Stimulated activated CD8-positive, alpha-beta memory T cell treated with anti-CD3 and anti-CD28 coated beads, Interleukin-12 subunit alpha, Interleukin-12 subunit beta, amount 100 ng/mL, for 24 hours (primary cell): ENCODE results near the gene RAD50.
"Not testable (repeated sequence)": the region's sequence is repeated elsewhere in the genome, so short reads cannot be mapped to it uniquely, and the experiment has no call there.

Experiments used
- DNase-seq: peaks from one replicate; pipeline ENCODE4 v3.0.0-alpha.2; 2020; ENCODE audit errors: extremely low read depth

RAD50 gene

DNA sequence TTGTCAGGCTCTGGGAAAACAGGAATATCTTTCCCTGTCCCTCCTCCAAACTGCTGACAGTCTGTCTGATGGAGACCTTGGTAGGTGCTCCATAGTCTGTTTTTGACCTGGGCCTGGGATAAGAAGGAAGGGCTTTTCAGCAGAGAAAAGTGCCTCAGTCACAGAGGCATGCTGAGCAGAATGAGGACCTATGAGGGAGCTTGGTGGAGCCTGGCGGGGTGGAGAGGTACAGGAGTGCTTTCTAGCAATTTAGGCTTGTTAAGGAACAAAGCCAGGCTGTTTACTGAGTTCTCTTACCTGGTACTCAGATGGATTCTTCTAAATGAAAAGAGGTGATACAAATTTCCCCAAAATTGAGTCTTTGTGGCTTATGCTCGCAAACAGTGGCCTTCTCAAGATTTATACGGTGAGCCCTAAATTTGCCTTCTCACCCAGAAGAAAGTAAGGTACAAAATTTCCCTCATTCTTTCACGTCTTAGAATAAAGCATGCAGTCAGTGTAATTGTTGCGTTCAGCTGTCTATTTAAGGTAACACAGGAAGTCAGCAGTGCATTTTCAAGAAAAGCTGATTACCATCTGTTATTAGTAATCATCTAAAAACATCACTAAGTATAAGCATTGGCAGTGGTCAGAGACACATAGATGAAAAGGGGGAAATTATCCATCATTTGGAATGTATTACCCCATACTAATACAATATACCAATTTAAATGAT is 72.6 kb downstream of the RAD50 start:
- DNase-seq = no peak

DNA sequence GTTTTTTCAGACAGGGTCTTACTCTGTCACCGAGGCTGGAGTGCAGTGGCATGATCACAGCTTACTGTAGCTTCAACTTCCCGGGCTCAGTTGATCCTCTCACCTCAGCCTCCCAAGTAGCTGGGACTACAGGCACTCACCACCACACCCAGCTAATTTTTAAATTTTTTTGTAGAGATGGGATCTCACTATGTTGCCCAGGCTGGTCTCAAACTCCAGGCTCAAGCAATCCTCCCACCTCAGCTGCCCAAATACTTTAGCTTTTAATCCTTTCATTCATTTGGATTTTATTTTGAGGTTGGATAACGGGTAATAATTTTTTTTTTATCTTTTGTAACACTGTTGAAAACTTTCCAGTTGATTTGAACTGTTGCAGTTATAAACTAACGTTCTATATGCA is 76.8 kb downstream of the RAD50 start:
- DNase-seq = not testable (repeated sequence)

DNA sequence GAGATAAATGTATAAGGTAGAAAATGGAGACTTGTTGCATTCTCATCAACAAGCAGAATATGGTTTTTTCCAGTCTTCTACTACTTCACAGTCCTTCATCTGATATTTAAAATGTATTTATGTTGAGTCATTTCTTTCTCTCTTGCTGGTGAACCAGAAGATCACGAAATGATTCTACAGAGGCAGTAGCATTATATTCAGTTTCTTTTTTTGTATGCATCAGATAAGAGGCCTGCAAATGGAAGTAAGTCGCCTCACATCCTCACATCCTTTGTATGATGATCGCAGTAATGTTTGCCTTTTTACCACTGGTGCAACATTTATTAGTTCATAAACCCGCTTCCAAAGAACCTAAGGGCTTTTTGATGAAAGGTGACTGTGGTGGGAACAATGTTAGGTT is 79.1 kb downstream of the RAD50 start:
- DNase-seq = no peak

- no peak for DNase-seq
Measured at GRCh38 chr5:132637241-132637640, 80.5 kb downstream of the RAD50 start.

GRCh38 chr5:132639706-132640130 is 82.9 kb downstream of the RAD50 start:
- no peak for DNase-seq

DNA sequence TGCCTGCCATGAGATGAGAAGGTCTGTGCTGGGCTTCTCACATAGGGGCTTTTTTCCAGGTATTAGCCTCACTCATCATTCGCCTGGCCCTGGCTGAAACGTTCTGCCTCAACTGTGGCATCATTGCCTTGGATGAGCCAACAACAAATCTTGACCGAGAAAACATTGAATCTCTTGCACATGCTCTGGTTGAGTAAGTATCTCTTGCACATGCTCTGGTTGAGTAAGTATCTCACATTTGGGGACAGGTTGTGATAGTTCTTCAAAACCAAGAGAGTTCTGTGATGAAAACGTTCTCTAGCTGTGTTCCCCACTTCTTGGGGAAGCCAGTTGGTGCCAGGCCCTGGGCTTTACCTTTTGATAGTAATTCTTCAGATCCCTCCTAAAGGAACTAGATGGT is 83.8 kb downstream of the RAD50 start:
- no peak for DNase-seq

GRCh38 chr5:132641241-132641723 is 84.5 kb downstream of the RAD50 start:
- DNase-seq = no peak

DNA sequence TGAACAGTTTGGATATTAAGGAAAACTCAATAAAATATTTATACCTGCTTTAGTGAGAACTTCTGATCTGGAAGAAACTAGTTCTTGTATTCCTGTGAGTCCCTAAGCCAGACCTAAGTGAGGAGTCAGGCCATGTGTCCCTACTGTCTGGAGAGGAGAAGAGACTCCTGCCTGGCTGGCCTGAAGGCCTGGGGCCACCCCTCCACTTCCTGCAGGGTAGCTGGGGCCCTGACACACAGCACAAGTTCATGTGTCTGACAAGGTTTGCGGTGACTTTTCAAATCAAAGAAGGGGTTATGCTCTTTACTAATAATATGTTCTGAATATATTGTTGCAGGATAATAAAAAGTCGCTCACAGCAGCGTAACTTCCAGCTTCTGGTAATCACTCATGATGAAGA is 85.1 kb downstream of the RAD50 start:
- DNase-seq = no peak

GRCh38 chr5:132644177-132644576 is 87.4 kb downstream of the RAD50 start:
- DNase-seq = no peak

- no peak for DNase-seq
Measured at GRCh38 chr5:132646583-132647266, 89.9 kb downstream of the RAD50 start.

GRCh38 chr5:132647473-132647872 is 90.7 kb downstream of the RAD50 start:
- no peak for DNase-seq

DNA sequence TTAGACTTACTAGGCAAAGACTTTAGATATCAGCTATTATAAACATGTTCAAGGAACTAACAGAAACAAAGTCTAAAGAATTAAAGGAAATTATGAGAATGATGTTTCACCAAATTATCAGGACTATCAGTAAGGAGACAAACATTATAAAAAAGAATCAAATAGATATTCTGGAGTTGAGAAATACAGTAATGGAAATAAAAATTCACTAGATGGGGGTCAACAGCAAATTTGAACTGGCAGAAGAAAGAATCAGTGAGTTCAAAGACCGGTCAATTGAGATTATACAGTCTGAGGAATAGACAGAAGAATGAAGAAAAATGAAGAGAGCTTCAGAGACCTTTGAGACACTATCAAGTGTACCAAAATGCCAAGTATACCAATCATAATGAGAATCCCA is 91.6 kb downstream of the RAD50 start:
- DNase-seq = no peak

- no peak for DNase-seq
Measured at GRCh38 chr5:132651838-132652469, 95.2 kb downstream of the RAD50 start.

GRCh38 chr5:132653716-132654115 is 96.9 kb downstream of the RAD50 start:
- DNase-seq = no peak

DNA sequence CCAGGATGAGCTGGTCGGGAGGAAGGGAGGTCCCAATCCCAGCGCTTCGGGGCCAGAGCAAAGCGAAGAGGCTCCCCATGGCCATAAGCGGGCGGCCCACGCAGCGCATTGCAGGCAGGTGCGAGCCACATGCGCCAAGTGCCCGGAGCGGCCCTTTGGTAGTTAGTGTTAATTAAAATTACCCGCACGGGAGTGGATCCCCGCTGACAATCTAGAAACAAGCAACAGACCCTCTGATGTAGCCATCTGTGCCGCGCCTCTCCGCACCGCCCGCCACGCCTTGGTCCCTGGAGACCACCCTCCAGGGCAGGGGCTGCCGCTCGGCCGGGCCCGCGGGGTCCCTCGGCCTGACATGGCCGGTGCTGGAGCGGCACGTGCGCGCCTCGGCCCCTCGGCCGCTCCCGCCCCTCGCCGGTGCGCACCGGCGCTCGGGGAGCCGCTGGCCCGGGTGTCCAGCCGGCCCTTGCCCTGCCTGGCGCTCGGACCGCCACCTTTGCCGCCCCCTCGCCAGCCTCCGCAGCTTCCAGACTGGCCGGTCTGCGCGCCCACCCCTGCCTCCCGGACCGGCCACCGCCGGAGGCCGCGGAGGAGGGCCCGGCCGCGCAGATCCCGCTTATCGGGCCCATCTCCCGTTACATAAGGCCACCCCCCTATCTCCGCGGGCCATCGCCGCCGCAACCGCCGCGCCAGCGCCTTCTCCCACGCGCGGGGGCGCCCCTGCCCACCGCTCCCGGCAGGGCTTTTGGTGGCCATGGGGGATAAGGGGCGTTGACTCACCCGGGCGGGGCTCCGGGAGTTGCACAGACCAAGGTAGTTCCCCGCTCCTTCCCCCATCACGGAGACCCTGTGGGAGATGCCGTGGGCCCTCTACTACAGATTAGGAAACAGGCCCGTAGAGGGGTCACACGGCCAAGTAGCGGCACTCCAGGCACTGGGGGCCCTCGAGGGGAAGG is 99.3 kb downstream of the RAD50 start:
- no peak for DNase-seq

DNA sequence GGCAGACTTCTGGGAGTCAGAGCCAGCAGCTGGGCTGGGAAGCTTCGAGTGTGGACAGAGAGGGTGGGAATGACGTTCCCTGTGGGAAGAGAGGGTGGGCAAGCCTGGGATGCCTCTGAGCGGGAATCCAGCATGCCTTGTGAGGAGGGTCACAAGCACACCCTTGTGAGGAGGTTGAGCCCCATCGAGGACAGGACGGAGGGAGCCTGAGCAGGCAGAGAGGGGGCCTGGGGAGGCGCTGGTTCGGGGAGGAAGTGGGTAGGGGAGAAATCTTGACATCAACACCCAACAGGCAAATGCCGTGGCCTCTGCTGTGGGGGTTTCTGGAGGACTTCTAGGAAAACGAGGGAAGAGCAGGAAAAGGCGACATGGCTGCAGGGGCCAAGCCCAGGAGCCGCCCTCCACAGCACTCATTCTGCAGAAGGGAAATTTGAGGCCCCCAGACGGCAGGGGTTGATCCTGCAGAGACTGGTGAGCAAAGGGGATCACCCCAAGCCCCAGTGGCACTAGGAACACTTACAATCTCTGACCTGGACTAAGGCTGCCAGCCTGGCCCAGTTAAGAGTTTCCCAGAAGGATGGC is 100.1 kb downstream of the RAD50 start:
- DNase-seq = no peak

GRCh38 chr5:132657676-132658380 is 101.1 kb downstream of the RAD50 start, which contains the start of gene IL13:
IL13 (plus strand) TSS chr5:132658173; CDS start chr5:132658187, 14 bp downstream.
- DNase-seq = no peak

DNA sequence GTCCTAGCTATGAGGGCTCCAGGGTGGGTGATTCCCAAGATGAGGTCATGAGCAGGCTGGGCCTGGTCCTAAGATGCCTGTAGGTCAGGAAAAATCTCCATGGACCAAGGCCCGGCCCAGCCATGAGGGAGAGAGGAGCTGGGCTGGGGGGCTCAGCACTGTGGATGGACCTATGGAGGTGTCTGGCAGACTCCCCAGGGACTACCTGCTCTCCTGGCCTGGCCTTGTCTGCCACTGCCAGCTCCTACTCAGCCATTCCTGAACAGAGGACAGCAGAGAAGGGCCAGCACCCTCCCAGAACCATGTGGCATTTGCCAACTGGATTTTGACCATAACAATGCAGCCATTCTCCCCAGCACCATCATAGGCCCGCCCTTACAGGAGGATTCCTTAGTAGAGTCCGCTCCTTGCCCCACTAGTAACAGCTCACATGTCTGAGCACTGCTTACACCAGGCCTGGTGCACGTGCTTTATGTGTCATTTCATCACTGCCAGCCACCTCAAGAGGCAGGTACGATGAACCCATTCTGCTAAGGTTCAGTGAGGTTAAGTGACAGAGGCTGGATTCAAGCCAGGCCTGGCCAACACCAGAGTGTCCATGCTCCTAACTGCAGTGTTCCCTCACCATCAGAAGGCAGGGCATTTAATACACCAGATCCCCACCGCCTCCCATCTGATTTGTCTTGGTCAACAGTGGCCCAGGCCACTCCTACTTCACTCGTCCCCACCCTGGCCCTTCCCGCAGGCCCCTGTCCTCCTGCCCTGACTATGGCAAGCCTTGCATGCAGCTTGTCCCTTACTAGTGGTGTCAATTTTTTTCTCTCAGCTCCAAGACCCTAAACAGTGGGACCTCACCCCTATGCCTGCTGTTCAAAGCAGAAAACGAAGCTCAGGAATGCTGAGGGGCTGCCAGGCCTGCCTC is 101.9 kb downstream of the RAD50 start:
- no peak for DNase-seq
